Measurements from ENCODE around the gene SCRG1. TPM values are rescaled to one million over a fixed set of nuclear protein-coding genes. Genes with fewer than 3 reads are reported as not detected.

SCRG1 gene
- total RNA-seq, 1 donor, result 7.6 TPM

GRCh38 chr4:173404296-173404865 is 5.5 kb upstream of the SCRG1 start:
- no peak for TF ChIP-seq CTCF (IDR thresholded peaks at IDR 0.05; ENCODE audit: extremely low read depth, low read depth, low read length)
- H3K4me2 ChIP-seq (ENCODE audit: insufficient read depth, low read length), result no peak overlapping the region
- no peak for DNase-seq (ENCODE audit: insufficient read length, low spot score, missing footprints)

GRCh38 chr4:173403051-173403450 is 4.1 kb upstream of the SCRG1 start:
- TF ChIP-seq CTCF (IDR thresholded peaks at IDR 0.05; ENCODE audit: extremely low read depth, low read depth, low read length), result no peak
- H3K4me3 ChIP-seq (ENCODE audit: insufficient read depth, low read length), result no peak overlapping the region
- no peak overlapping the region for H3K4me2 ChIP-seq (ENCODE audit: insufficient read depth, low read length)
- no peaks in the 10 kb centered on the region for H3K9me3 ChIP-seq (ENCODE audit: low read depth, low read length)
- H4K20me1 ChIP-seq (ENCODE audit: insufficient read depth, low read length), result no peaks in the 10 kb centered on the region
- H3K27ac ChIP-seq (ENCODE audit: low read depth, low read length), result no peak overlapping the region
- no peaks in the 10 kb centered on the region for H3K36me3 ChIP-seq (ENCODE audit: insufficient read depth, low read length)
- no peak overlapping the region for H2AFZ ChIP-seq (ENCODE audit: low read length)
- H3K27me3 ChIP-seq (ENCODE audit: insufficient read depth, low read length), result no peaks in the 10 kb centered on the region
- H3K79me2 ChIP-seq (ENCODE audit: insufficient read depth, low read length), result no peaks in the 10 kb centered on the region
- peak; percentile 44 for DNase-seq (ENCODE audit: insufficient read length, low spot score, missing footprints)
- H3K4me1 ChIP-seq (ENCODE audit: insufficient read depth, low read length), result peaks cover 7% of the 10 kb centered on the region

More at GRCh38 chr4:173404296-173404865, 5.5 kb upstream of the SCRG1 start:
- no peak overlapping the region for H3K27ac ChIP-seq (ENCODE audit: low read depth, low read length)
- H3K79me2 ChIP-seq (ENCODE audit: insufficient read depth, low read length), result no peaks in the 10 kb centered on the region
- H4K20me1 ChIP-seq (ENCODE audit: insufficient read depth, low read length), result no peaks in the 10 kb centered on the region
- H3K9me3 ChIP-seq (ENCODE audit: low read depth, low read length), result no peaks in the 10 kb centered on the region
- H2AFZ ChIP-seq (ENCODE audit: low read length), result no peak overlapping the region
- H3K27me3 ChIP-seq (ENCODE audit: insufficient read depth, low read length), result no peaks in the 10 kb centered on the region
- no peaks in the 10 kb centered on the region for H3K36me3 ChIP-seq (ENCODE audit: insufficient read depth, low read length)
- H3K4me3 ChIP-seq (ENCODE audit: insufficient read depth, low read length), result no peak overlapping the region
- H3K4me1 ChIP-seq (ENCODE audit: insufficient read depth, low read length), result peaks cover 4% of the 10 kb centered on the region

DNA sequence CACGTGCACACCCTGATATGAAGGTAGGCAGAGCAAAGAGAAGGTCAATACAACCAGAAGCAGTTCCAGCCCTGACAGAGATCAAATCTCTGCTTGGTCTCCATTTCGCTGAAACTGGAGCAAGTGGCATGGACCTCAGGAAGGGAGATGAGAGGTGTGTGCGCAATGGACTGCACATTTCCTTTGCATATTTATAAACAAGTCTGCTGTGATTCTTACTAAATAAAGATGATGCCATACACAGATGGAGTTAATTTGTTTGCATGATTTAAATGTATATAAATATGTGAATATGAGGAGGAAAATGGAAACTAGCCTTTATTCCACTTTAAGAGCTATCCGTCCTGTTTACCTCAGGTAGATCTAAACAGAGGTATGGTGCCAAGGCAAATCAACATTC is 2.1 kb upstream of the SCRG1 start:
- Histone ChIP-seq H3K27ac (ENCODE audit: low read depth, low read length) (no peak overlapping the region), H3K9me3 (ENCODE audit: low read depth, low read length) (no peaks in the 10 kb centered on the region), H3K27me3 (ENCODE audit: insufficient read depth, low read length) (no peaks in the 10 kb centered on the region), H4K20me1 (ENCODE audit: insufficient read depth, low read length) (no peaks in the 10 kb centered on the region), H3K79me2 (ENCODE audit: insufficient read depth, low read length) (no peaks in the 10 kb centered on the region), H2AFZ (ENCODE audit: low read length) (no peak overlapping the region), H3K4me1 (ENCODE audit: insufficient read depth, low read length) (peaks cover 16% of the 10 kb centered on the region), H3K36me3 (ENCODE audit: insufficient read depth, low read length) (peaks cover 3% of the 10 kb centered on the region), H3K4me2 (ENCODE audit: insufficient read depth, low read length) (no peak overlapping the region), H3K4me3 (ENCODE audit: insufficient read depth, low read length) (no peak overlapping the region)
- no peak for TF ChIP-seq CTCF (IDR thresholded peaks at IDR 0.05; ENCODE audit: extremely low read depth, low read depth, low read length)
- no peak for DNase-seq (ENCODE audit: insufficient read length, low spot score, missing footprints)

GRCh38 chr4:173398220-173398619 is 696 bp downstream of the SCRG1 start:
- Histone ChIP-seq H3K36me3 (ENCODE audit: insufficient read depth, low read length) (peaks cover 12% of the 10 kb centered on the region), H3K27me3 (ENCODE audit: insufficient read depth, low read length) (no peaks in the 10 kb centered on the region), H3K27ac (ENCODE audit: low read depth, low read length) (peak overlapping the region; percentile 54), H3K4me1 (ENCODE audit: insufficient read depth, low read length) (peaks cover 16% of the 10 kb centered on the region), H3K79me2 (ENCODE audit: insufficient read depth, low read length) (no peaks in the 10 kb centered on the region), H3K4me3 (ENCODE audit: insufficient read depth, low read length) (peak overlapping the region; percentile 14), H4K20me1 (ENCODE audit: insufficient read depth, low read length) (no peaks in the 10 kb centered on the region), H3K9me3 (ENCODE audit: low read depth, low read length) (no peaks in the 10 kb centered on the region), H3K4me2 (ENCODE audit: insufficient read depth, low read length) (peak overlapping the region; percentile 26), H2AFZ (ENCODE audit: low read length) (no peak overlapping the region)
- no peak for TF ChIP-seq CTCF (IDR thresholded peaks at IDR 0.05; ENCODE audit: extremely low read depth, low read depth, low read length)
- no peak for DNase-seq (ENCODE audit: insufficient read length, low spot score, missing footprints)
